ENCODE results near the gene GJA1.

DNA sequence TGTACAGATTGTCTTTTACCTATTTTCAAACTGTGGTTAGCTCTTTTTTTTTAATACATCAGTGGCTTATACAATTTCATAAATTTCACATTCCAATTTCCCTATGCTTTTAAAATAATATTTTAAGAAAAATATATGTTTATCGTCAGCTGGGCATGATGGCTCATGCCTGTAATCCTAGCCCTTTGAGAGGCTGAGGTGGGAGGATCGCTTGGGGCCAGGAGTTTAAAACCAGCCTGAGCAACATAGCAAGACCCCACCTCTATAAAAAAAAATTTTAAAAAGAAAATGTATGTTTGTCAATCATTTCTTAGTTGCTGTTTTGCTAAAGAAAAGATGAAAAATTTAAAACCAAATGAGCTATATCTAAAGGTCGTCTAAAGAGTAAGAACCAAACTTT is 3.4 kb downstream of the GJA1 start:
- TF ChIP-seq CTCF (conservative IDR thresholded peaks at IDR 0.05; ENCODE audit: low read length): no peak
- TF ChIP-seq EZH2phosphoT487 (IDR thresholded peaks at IDR 0.05; ENCODE audit: borderline replicate concordance): no peak
